HG03108 (cell line): ENCODE data around the gene APCDD1.
"Not testable (repeated sequence)": the region's sequence is repeated elsewhere in the genome, so short reads cannot be mapped to it uniquely, and the experiment has no call there.

Source experiments
- ATAC-seq: cut with Tn5 transposase; IDR thresholded peaks from one replicate; pipeline ENCODE4 v1.9.1; 2021; ENCODE audit warnings: moderate library complexity; ENCODE audit not compliant: unreplicated experiment

The APCDD1 gene

DNA sequence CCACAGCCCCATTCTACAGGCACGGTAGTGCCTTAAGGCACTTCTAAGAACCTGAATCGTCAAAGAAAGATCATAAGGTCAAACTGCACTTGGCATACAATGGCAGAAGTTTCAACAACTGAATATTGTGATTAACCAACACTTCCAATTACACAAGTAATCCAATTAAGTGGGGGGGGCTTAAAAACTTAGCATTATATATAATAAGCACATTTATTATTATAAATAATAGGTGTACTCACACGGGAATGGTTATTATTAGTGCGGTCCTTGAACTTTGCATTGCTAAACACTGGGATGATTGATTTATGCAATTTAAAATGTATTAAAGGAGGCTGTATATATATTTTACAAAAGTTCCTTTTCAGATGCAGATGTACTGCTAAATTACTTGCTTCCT, 7.6 kb downstream of the APCDD1 start:
- no peak for ATAC-seq

DNA sequence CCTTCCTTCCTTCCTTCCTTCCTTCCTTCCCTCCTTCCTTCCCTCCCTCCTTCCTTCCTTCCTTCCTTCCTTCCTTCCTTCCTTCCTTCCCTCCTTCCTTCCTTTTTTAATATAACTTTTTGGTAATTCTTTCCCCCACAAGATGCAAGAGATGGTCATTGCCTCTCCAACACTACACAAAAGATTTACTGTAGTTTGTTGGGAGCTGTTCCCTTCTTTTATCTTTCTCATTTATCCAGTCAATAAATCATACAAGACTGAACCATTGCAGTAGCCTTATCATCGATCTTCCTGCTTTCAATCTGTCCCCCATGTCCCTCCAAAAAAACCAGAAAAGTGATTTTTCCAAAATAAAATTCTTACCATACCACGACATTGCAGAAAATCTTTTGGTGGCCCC, 8.2 kb downstream of the APCDD1 start:
- no peak for ATAC-seq

DNA sequence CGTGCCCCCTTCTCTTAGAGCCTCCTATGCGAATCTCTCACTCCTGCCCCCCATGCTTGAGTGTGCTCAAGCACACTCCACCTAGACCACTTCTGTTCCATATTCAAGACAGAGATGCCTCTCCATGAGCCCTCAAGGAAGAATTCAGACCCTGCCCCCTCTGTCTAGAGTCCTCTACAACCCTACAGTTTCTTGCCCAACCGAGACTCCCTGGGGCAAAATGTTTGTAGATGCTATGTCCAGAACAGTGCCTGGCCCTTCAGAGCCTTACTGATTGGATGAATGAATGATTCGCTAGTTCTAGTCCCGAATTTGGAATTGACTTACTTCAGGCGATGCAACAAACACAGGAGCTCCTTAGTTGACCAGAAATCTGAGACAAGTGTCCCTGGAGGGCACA, 8.7 kb downstream of the APCDD1 start:
- no peak for ATAC-seq

DNA sequence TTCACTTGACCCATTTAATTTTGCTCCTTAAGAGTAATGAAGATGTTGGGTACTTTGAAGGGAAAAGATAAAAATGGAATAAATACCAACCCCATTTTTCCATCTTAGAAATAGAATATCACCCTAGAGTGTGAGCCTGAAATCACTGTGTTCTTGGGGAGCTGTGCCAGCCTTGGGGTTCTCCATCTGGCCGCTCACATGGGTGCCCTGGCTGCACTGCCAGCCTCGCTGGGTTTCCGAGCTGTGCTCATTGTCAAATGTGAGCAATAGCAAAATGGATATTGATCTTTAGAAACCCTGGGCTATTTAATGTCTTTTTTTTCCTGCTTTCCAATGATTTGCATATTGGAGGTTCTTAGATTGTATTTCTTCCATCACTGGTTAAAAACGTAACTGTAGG, 9.3 kb downstream of the APCDD1 start:
- ATAC-seq: no peak

DNA sequence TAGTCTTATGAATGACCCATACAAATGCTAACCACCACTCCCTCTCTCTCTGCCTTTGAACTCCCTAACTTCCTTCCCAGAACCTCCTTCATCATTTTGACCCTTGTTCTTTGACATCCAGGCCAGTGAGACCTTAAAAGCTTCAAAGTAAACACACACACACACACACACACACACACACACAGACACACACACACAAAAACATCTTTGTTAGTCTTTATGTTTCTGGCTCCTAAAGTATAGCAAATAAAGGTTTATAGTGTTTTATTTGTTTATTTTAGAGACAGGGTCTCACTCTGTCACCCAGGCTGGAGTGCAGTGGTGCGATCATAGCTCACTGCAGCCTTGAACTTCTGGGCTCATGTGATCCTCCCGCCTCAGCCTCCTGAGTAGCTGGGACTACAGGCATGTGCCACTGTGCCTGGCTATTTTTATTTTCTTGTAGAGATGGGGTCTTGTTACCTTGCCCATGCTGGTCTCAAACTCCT, 9.8 kb downstream of the APCDD1 start:
- not testable (repeated sequence) for ATAC-seq

DNA sequence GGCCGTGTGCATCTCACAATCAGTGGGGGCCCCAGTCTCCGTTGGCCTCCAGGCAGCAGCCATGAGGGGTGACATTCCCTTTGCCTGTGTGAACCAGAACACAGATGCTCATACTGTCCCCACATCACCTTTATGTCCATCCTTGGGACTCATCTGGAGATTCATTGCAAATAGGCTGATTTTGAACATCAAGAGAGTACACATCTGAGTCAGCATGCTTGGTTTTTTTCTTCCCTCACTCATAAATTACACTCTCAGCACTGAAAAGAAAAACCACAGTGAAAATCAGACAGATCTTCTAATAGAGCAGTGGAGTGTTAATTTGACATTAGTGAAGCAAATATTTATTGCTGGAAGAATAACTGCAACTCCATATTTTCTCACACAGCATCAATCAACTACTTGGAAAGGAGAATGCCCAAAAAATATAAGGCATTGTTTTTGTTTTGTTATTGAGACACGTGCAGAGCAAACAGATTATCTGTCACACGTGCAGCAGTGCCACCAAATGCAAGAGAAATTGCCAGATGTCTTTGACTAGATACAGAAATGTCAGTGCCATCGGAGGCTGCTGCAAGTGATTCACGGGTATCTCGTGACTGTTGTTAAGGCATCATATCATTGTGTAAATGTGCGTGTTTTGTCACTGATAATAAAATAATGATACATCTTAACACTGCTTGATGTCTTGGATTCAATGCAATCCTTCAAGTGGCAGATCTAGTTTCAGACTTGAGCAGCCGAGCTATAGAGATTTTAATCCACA, 10.9 kb downstream of the APCDD1 start:
- no peak for ATAC-seq

DNA sequence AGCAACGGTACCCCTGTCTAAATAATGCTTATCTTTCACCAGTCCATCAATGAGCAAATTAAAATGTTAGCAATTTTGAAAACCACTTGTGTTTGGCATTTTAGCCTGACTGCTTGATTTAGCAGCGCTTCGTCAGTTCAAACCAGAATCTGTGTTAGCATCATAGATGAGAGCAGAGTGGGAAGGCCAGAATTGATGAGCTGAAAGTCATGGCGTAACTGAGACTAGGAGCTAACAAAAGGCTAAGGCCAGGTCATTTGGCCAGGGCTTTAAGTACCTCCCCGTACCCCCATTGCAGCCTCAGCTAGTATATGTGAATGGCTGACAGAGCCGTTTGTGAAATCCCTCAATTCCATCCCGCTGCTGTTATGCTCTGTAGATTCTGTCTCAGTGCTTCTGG, 16.0 kb downstream of the APCDD1 start:
- ATAC-seq: no peak

DNA sequence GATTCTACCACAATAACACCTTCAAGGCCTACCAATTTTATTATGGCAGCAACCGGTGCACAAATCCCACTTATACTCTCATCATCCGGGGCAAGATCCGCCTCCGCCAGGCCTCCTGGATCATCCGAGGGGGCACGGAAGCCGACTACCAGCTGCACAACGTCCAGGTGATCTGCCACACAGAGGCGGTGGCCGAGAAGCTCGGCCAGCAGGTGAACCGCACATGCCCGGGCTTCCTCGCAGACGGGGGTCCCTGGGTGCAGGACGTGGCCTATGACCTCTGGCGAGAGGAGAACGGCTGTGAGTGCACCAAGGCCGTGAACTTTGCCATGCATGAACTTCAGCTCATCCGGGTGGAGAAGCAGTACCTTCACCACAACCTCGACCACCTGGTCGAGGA, 17.1 kb downstream of the APCDD1 start:
- ATAC-seq: no peak

DNA sequence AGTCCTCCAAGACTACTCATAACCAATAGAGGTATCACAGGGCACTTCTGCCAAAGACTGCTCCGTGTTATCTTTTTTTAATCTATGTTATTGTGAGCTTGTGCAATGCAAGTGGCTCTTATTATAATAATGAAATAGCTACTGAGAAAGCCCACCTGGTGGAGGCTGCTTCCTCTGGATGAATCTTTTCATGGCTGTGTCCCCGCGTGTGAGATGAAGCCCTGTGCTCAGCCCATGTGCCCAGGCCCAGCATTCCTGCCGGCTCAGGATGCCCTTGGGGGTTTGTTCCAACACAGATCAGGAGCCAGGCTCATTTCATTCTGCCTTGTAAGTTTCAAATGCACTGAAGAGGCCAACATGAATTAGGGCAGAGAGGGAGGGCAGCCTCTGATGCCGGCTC, 18.7 kb downstream of the APCDD1 start:
- ATAC-seq: no peak

DNA sequence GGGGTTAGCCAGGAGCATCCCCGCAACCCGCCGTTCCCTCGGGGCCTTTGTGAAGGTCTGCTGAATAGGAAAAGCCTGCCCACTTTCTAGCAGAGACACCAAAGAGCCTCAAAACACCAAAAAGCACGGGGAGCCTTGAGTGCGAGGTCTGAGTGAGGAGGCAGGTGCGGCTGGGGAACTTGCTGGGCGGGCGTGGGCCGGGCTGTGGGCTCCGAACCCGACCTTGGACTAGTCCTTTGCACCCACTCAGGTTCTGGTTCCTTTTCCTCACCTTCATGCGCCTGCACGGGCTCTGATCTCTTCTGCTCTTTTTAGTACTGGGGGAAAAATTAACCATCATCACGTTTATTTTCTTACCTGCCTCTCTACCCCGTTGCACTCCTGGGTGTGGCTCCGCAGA, 19.9 kb downstream of the APCDD1 start:
- ATAC-seq: no peak

DNA sequence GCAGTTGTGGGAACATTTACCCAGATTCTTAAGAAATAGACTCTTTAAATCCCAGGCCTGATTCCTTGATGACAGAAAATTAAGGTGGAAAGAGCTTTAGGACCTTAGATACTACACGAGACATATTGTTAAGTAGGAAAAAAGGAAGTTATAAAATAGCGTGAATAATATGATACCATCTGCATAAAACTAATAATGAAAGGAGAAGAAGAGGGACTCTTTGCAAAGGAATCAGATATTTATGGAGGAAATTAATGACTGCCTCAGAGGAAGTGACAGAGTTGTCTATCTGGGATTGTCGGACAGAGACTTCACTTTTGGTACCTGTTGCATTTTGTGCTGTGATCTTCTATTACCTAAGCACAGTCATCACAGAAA, 20.8 kb downstream of the APCDD1 start:
- ATAC-seq: no peak

DNA sequence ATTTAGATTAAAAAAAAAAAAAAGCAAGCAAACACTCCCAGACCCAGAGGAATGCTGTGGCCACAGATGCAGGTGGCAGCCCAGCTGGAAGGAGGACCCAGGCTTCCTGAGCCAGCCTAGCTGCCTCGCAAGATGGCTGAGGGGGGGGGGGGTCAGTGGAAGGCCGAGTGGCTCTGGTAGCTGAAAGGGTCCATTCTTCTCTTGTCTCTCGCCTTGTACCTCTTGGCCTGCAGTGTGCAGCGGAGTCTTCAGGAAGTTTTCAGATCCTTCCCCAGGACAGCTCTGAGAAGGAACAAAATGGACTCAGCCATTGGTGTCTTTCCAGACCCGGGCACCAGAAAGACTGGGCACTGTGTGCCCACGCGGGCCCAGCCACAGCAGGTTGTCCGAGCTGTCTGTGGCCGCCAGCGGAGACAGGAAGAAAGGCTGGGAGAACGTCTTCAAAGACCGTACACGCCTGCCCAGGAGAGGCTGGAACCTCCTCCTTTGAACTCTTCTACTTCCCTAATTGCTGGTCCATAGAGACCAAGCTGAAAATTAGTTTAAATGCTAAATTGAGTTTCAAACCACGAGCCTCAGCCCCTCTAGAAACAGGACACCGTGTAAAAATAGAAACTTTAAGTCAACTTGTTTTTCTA, 21.3 kb downstream of the APCDD1 start:
- no peak for ATAC-seq

DNA sequence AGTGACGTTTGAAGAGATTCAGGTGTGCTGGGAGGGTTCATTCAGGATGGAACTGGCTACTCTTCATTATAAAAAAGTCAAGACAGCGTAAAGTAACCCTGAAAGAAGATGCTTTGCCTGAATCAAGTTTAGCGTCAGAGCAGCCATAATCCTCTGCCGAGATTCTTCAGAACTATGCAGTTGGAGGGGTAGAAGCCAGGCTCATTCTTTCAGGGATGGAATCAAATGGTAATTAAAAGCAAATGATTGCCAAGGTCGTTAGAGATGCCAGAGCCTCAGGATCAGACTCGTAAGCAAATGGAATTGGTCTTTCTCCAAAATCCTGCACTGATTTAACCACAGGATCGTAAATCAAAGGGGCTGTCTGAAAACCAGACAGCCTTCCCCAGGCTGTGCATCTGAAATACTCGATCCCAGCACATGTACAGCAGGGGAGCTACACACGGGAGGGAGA, 21.9 kb downstream of the APCDD1 start:
- ATAC-seq: no peak

DNA sequence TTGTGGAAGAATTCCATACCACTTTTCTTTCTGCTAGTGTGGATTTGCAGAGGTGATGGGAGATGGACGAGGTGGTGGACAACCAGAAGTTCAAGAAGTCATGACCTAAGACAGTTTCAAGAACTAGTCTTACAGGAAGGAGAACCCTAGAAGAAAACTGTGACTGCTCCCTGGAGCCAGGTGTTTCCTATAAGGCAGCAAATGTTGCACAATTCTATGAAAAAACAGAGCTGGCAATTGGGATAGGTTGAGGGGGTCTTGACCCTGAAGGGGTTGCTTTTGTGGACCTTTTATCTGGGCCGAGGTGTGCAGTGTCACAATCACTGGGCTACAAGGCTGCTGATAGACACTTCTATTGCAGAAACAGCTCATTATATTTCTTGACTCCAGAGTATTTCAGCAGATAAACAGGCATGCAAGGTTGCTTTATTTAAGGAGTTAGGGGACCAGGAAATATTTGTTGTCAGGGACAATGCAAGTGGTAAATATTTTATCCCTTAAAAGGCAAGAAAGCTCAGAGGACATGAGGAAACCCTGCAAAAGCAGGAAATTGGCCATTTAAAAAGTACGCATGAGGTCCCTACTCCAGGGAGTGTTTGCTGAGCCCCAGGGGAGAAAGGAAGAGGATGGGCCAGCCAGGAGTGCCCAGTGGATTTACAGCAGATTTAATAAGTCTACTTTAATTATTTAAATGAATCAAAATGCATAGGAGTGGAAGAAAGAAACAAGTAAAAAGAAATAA, 22.9 kb downstream of the APCDD1 start:
- no peak for ATAC-seq

DNA sequence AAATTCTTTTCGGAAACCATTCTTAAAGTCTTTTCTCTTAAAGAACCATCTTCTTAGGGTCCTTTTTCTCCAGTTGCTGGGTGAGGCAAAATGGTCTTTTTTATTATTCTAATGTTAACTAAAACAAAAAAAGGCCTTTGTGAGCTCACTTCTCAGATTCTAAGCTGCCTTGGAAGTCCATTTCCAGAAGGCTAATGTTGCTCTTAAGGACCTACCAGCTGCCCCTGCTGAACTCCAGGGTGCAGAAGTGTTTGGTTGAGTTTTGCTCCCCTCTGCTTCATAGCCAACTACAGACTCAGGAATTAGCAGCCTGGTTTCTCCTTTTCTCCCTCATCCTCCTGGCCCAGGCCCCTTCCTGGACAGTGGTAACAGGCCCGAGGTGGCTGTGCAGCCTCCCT, 23.4 kb downstream of the APCDD1 start:
- no peak for ATAC-seq

DNA sequence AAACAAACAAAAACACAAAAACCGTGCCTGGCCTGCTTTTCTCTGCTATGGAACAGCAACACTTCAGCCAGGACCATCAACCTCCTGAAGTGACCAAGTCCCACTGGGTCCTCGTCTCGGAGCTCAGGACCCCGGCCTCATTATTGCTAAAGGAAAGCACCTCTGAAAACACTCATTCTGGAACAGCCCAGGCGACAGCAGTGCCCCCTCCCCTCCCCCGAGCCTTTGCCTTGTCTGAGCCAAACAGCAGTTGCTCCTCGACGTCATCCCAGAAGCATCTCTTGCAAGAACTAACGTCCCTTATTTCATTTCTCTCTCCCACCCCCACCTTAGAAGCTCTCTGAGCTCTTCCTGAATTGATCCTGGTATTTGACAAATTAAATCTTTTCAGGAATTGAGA, 27.4 kb downstream of the APCDD1 start:
- no peak for ATAC-seq

DNA sequence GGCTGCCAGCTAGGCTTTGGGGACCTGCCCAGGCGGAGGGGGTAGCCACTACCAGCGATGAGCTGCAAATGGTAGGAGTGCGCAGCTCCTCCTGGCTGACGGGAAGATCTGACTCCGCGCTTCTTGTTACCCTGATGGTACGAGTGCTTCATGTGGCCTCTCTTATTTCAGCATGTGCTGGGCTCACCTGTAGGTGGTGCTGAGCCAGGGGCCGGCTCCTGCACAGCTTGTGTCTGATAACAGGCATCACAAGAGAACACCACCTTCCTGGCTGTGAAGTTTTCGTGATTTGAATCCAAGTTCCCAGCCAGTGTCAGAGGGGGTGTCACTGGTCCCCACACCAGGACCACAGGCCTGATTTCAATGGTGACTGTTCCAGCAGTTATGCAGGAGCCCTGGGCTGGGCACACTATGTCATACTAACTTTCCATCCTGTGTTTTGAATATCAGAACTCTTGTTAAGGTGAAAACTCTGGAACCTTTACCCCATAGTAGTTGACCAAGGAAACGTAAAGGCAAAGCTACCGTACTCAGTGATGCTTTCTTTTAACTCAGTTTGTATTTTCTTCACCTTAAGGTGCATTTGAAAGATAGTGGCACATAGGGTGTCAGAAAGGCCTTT, 28.0 kb downstream of the APCDD1 start:
- ATAC-seq: no peak

DNA sequence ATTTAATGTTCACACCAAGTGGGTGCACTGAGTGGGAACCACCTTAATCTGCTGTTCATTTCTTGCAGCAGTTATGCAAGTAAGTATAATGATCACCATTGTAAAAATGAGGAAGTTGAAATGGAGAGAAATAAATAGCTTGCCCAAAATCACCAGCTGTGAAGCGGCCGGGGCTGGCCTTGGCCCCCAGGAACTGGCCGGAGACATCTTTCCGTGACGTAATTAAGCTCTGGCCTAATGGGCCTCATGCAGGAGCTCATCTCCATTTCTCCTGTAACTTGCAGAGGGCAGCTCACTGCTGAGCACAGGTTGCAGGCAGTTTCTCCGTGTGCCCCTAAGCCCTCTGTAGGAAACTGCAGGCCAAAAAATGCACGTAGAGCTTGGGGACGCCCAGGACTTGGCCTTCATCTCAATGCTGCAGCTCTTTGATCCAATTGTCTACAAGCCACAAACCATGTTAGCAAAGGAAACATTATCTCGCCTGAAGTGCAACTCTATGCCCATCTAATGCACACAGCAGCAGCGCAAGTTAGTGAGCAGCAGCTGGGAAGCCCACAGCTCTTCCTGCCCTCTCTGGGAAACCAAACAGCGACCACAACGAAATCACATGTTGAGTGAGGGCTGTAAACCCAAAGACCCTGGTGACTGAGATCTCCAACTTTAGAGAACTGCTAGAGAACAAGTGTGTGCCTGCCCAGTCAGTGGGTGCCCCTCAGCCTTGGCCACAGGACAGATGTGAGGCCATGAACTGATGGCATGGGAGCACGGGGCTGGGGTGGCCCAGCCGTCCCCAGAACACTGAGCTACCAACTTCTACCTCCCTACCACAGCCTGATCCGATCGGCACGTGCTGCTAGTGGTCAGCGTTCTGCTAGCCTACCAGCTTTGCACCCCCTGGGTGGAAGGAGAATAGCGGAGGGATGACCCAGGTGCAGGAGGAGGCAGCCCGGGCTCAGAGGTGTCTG, 28.8 kb downstream of the APCDD1 start:
- peak; percentile 80 for ATAC-seq

DNA sequence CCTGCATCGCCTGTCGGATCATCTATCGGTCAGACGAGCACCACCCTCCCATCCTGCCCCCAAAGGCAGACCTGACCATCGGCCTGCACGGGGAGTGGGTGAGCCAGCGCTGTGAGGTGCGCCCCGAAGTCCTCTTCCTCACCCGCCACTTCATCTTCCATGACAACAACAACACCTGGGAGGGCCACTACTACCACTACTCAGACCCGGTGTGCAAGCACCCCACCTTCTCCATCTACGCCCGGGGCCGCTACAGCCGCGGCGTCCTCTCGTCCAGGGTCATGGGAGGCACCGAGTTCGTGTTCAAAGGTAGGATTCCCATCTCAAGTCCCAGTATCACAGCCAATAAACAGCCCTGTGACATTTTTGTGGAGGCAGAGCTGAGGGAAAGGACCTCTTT, 31.0 kb downstream of the APCDD1 start:
- no peak for ATAC-seq

DNA sequence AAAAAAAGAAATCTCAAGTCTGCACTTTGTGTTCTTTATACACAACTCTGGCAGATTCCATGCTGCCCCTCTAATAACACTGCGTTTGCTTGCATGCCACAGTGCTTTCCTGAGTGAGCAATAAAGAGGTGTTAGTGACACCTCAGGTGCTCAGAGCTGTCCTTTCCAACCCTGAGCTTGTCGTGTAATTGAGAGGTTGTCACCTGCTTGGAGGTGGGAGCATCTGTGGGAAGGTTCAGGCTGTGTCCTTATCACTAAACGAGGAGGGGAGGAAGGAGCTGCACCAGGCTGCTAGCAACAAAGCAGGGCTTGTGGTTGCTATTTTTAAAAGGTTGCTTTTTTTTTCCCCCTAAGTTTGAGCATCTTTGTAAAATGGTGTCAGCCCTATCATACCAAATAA, 31.9 kb downstream of the APCDD1 start:
- no peak for ATAC-seq
